B cell (primary cell): ENCODE data around the gene SLC35A3. TPM values are rescaled to one million over a fixed set of nuclear protein-coding genes. Genes with fewer than 3 reads are reported as not detected.
A peak's percentile ranks its signal among the peaks of the same experiment; 100 is the strongest.

Experiments used
- ATAC-seq: fragments of 200-7000 bp; cut with Tn5 transposase; one replicate; pipeline ENCODE4 v1.10.0; 2021; ENCODE audit warnings: low read depth, mild to moderate bottlenecking, moderate number of reproducible peaks, moderate library complexity
- CTCF ChIA-PET: fragments of 350-600 bp; sonication (Branson Sonifier 250); formaldehyde crosslinking; loops from one replicate; lab custom pipeline; 2021; ENCODE audit warnings: antibody characterized with exemption, inconsistent platforms; lab: Charles Lee
- POLR2A ChIA-PET: fragments of 350-600 bp; sonication (Branson Sonifier 250); formaldehyde crosslinking; loops from one replicate; lab custom pipeline; 2021; ENCODE audit warnings: antibody characterized with exemption; lab: Charles Lee
- DNase-seq: peaks from one replicate; pipeline ENCODE4 v3.0.0; 2013
- H2AFZ ChIP-seq: 2 replicates; pipeline ENCODE4 v1.6.1; 2012; ENCODE audit warnings: mild to moderate bottlenecking, low read depth, low read length; ENCODE audit not compliant: insufficient read depth, poor library complexity, severe bottlenecking
- H3K27ac ChIP-seq, 2 donors: 1 replicate in 1 of 2; 2 replicates in 1 of 2; pipeline ENCODE4 v1.5.1; 2012 to 2013; ENCODE audit warnings: low read length in 2 of 2, mild to moderate bottlenecking in 2 of 2, moderate library complexity in 1 of 2
- H3K27me3 ChIP-seq, 4 experiments: fragments of 200-600 bp in 1 of 4; sonication (generic) in 1 of 4; replicated peaks in 1 of 4; 1 replicate in 2 of 4; 2 replicates in 2 of 4; pipeline versions ENCODE4 v1.6.1 to v1.7.0; 2013 to 2016; ENCODE audit warnings: low read length in 3 of 4, mild to moderate bottlenecking in 2 of 4, mixed read lengths in 1 of 4, moderate library complexity in 1 of 4; ENCODE audit not compliant: insufficient read depth in 4 of 4, control insufficient read depth in 3 of 4; ENCODE audit errors: control extremely low read depth in 1 of 4
- H3K36me3 ChIP-seq, 2 experiments: replicated peaks in 1 of 2; 1 replicate in 1 of 2; 2 replicates in 1 of 2; pipeline versions ENCODE4 v1.6.1 to v1.7.1; 2013; ENCODE audit warnings: low read length in 1 of 2; ENCODE audit not compliant: insufficient read depth in 2 of 2, control insufficient read depth in 1 of 2; ENCODE audit errors: control extremely low read depth in 1 of 2, extremely low read depth in 1 of 2
- H3K4me1 ChIP-seq, 2 donors: fragments of 200-600 bp in 1 of 2; sonication (generic) in 1 of 2; 1 replicate in 1 of 2; 2 replicates in 1 of 2; pipeline versions ENCODE4 v1.5.1 to v1.6.1; 2013 to 2017; ENCODE audit warnings: low read length in 2 of 2; ENCODE audit not compliant: control insufficient read depth in 2 of 2, insufficient read depth in 2 of 2
- H3K4me2 ChIP-seq: replicated peaks from 2 replicates; pipeline ENCODE3; 2012; ENCODE audit warnings: mild to moderate bottlenecking, low read depth, low read length; ENCODE audit not compliant: poor library complexity, severe bottlenecking
- H3K4me3 ChIP-seq, 5 experiments: fragments of 200-600 bp in 1 of 5; sonication (generic) in 1 of 5; 1 replicate in 3 of 5; 2 replicates in 2 of 5; pipeline versions ENCODE4 v1.5.1 to v1.7.0; 2011 to 2016; ENCODE audit warnings: low read length in 4 of 5, mild to moderate bottlenecking in 4 of 5, low read depth in 2 of 5, control low read depth in 1 of 5, moderate library complexity in 1 of 5; ENCODE audit not compliant: insufficient read depth in 1 of 5; ENCODE audit errors: control extremely low read depth in 1 of 5, extremely low read depth in 1 of 5
- H3K79me2 ChIP-seq: fragments of 200-600 bp; sonication (generic); one replicate; pipeline ENCODE4 v1.6.0; 2016; ENCODE audit warnings: low read length; ENCODE audit not compliant: control insufficient read depth, insufficient read depth
- H3K9ac ChIP-seq: fragments of 200-600 bp; sonication (generic); 2 replicates; pipeline ENCODE4 v1.6.1; 2017; ENCODE audit warnings: mild to moderate bottlenecking, low read length, moderate library complexity
- H3K9me3 ChIP-seq, 3 donors: one replicate each; pipeline versions ENCODE4 v1.6.1 to v1.7.1; 2013; ENCODE audit warnings: low read length in 2 of 3; ENCODE audit not compliant: control insufficient read depth in 2 of 3, insufficient read depth in 1 of 3; ENCODE audit errors: control extremely low read depth in 1 of 3
- H4K20me1 ChIP-seq: 2 replicates; pipeline ENCODE4 v1.6.0; 2012; ENCODE audit warnings: mild to moderate bottlenecking, low read length; ENCODE audit not compliant: insufficient read depth, control insufficient read depth, poor library complexity, severe bottlenecking
- H3K27ac Mint-ChIP-seq: one replicate; pipeline ENCODE4 v1.8.0; 2021; ENCODE audit warnings: mixed read lengths
- H3K27me3 Mint-ChIP-seq: one replicate; pipeline ENCODE4 v1.8.0; 2021; ENCODE audit warnings: mixed read lengths
- H3K4me1 Mint-ChIP-seq: one replicate; pipeline ENCODE4 v1.8.0; 2021; ENCODE audit warnings: mixed read lengths
- H3K4me3 Mint-ChIP-seq: one replicate; pipeline ENCODE4 v1.8.0; 2021; ENCODE audit warnings: mixed read lengths
- H3K9me3 Mint-ChIP-seq: one replicate; pipeline ENCODE4 v1.8.0; 2022; ENCODE audit warnings: mixed read lengths; ENCODE audit not compliant: insufficient read depth
- EZH2 ChIP-seq: IDR thresholded peaks from 2 replicates; pipeline ENCODE4 v1.6.1; 2012; ENCODE audit warnings: borderline replicate concordance, low read depth, mild to moderate bottlenecking, moderate library complexity, low read length; ENCODE audit not compliant: insufficient read depth, poor library complexity, severe bottlenecking
- WGBS: methylation state at CpG from one replicate; pipeline ENCODE4 v1.1.5; 2013; ENCODE audit warnings: missing lambda C conversion rate; ENCODE audit not compliant: insufficient coverage; 5-methylcytosine and 5-hydroxymethylcytosine counted together
- intact Hi-C: fragments of 100-400 bp; cut with micrococcal nuclease; formaldehyde crosslinking; loops from one replicate; pipeline ENCODE4 v1.10.0; 2022
- polyA plus RNA-seq: library from polyadenylated mRNA; depleted of rRNA; stranded (reverse); fragments of >200 nt; gene quantifications from 2 replicates; pipeline ENCODE4 v1.2.3, GENCODE V29; 2012
- total RNA-seq, 2 donors: library from RNA; stranded (reverse); fragments of 120-200 nt in 1 of 2; gene quantifications; 1 replicate in 1 of 2; 2 replicates in 1 of 2; pipeline versions ENCODE4 v1.2.3 to v1.2.4, GENCODE V29; 2013 to 2022
- TF ChIP-seq, protein P1 (sequence below): fragments of 200-600 bp; IDR thresholded peaks from one replicate; pipeline ENCODE4 v1.8.0; 2022; ENCODE audit warnings: antibody characterized with exemption, mild to moderate bottlenecking

SLC35A3 gene
- total and polyA plus RNA-seq, 2 donors (not counting 1 experiment from before 2014, with no cell fraction given): 10.7 to 30.2 TPM

DNA sequence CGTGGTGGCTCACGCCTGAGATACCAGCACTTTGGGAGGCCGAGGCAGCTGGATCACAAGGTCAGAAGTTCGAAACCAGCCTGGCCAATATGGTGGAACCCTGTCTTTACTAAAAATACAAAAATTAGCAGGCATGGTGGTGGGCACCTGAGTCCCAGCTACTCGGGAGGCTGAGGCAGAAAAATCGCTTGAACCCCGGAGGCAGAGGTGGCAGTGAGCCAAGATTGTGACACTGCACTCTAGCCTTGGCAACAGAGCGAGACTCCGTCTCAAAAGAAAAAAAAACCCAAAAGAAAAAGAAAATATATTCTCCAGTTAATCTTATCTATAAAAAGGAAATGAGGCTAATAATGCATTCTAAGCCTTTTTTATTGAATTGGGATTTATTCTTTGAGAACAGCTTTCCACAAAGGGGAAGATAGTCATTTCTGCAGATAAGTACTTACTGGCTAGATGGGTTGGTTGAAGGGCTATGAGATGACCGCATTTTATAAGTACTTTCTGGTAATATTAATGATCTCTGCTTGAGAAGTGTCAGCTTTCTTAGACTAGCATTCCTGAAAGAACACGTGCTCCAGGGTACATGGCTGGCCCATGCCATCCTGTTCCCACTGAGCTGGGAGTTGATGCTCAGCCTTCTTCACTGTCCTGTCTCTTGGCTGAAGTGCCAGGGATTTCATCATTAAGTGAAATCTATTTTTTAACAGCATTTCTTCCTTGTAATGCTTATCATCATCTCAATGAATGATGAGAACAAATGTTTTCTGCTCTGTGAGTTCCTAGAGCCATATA is 105.0 kb downstream of the SLC35A3 start:
- Histone ChIP-seq H3K4me2 (no peak overlapping the region), H4K20me1 (no peaks in the 10 kb centered on the region), H3K27me3 (no peaks in the 10 kb centered on the region), H3K4me3 (no peak overlapping the region), H3K79me2 (no peaks in the 10 kb centered on the region), H3K9me3 (no peaks in the 10 kb centered on the region), H2AFZ (no peak overlapping the region), H3K36me3 (peaks cover 14 to 53% of the 10 kb centered on the region in 2 experiments), H3K4me1 (no peaks in the 10 kb centered on the region), H3K9ac (no peak overlapping the region), H3K27ac (no peak overlapping the region)
- TF ChIP-seq, protein P1, sequence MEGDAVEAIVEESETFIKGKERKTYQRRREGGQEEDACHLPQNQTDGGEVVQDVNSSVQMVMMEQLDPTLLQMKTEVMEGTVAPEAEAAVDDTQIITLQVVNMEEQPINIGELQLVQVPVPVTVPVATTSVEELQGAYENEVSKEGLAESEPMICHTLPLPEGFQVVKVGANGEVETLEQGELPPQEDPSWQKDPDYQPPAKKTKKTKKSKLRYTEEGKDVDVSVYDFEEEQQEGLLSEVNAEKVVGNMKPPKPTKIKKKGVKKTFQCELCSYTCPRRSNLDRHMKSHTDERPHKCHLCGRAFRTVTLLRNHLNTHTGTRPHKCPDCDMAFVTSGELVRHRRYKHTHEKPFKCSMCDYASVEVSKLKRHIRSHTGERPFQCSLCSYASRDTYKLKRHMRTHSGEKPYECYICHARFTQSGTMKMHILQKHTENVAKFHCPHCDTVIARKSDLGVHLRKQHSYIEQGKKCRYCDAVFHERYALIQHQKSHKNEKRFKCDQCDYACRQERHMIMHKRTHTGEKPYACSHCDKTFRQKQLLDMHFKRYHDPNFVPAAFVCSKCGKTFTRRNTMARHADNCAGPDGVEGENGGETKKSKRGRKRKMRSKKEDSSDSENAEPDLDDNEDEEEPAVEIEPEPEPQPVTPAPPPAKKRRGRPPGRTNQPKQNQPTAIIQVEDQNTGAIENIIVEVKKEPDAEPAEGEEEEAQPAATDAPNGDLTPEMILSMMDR: no peak
- TF ChIP-seq EZH2: no peak
- no peaks in the 10 kb centered on the region for H3K27me3 Mint-ChIP-seq
- intact Hi-C loops: no loop called here
- 100% methylated on average over 8 of the region's 11 CpGs for WGBS
- no peak overlapping the region for H3K27ac Mint-ChIP-seq
- H3K9me3 Mint-ChIP-seq: no peaks in the 10 kb centered on the region
- POLR2A ChIA-PET: no interaction called here
- ATAC-seq (no peak), DNase-seq (no peak)
- H3K4me1 Mint-ChIP-seq: peaks cover 3% of the 10 kb centered on the region
- CTCF ChIA-PET: interaction anchor here (0.8 kb wide), 1 partner anchor 9 kb away, joined by 3 read pairs; no protein-coding TSS in a partner anchor
- no peak overlapping the region for H3K4me3 Mint-ChIP-seq

DNA sequence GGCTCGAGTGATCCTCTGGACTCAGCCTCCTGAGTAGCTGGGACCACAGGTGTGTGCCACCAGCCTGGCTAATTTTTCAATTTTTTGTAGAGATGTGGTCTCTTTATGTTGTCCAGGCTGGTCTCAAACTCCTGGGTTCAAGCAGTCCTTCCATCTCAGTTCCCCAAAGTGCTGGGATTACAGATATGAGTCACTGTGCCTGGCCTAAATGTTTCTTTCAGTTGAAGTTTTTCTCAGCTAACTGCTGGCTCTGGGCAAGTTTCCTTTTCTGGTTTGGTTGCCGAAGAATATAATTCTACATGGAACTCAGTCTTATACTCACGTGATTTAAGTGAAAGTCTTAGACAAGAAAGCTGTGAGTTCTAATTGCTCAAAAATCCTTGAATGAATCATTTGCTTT is 106.0 kb downstream of the SLC35A3 start:
- Histone ChIP-seq H3K4me1 (no peaks in the 10 kb centered on the region), H4K20me1 (no peaks in the 10 kb centered on the region), H3K79me2 (no peaks in the 10 kb centered on the region), H3K36me3 (peaks cover 6 to 56% of the 10 kb centered on the region in 2 experiments), H3K4me2 (no peak overlapping the region), H3K9ac (no peak overlapping the region), H3K9me3 (no peaks in the 10 kb centered on the region), H3K27me3 (no peaks in the 10 kb centered on the region), H3K27ac (peak overlapping the region in 1 of 2 donors; percentile 7), H3K4me3 (no peak overlapping the region), H2AFZ (no peak overlapping the region)
- Mint-ChIP-seq H3K27me3 (no peaks in the 10 kb centered on the region), H3K4me3 (no peak overlapping the region), H3K9me3 (no peaks in the 10 kb centered on the region), H3K27ac (peak overlapping the region; percentile 26), H3K4me1 (peaks cover 3% of the 10 kb centered on the region)
- CTCF ChIA-PET: interaction anchor here (0.5 kb wide), 1 partner anchor 767 kb away, joined by 4 read pairs; no protein-coding TSS in a partner anchor
- DNase-seq (no peak), ATAC-seq (no peak)
- intact Hi-C loops: no loop called here
- POLR2A ChIA-PET: no interaction called here
- WGBS: 71% methylated on average over 1 of the region's 3 CpGs
- TF ChIP-seq EZH2: no peak
- TF ChIP-seq, protein P1: no peak
